SK-MEL-5 (cell line): ENCODE measurements around the gene SAMD8. TPM values are rescaled to one million over a fixed set of nuclear protein-coding genes. Genes with fewer than 3 reads are reported as not detected.
"Not testable (repeated sequence)": the region's sequence is repeated elsewhere in the genome, so short reads cannot be mapped to it uniquely, and the experiment has no call there.

ENCODE experiments used
- DNase-seq: peaks from one replicate; pipeline ENCODE4 v3.0.0-alpha.2; 2016; ENCODE audit warnings: low read depth, low spot score
- in situ Hi-C: cut with HindIII; loops from 2 replicates; pipeline ENCODE4 v1.10.0; 2016; ENCODE audit warnings: low sequenced_read_pairs, high pct_unique_total_duplicates, low pct_unique_long_range_greater_than_20kb
- total RNA-seq: library from RNA; depleted of rRNA; stranded (reverse); fragments of >200 nt; shearing (Covaris generic); gene quantifications from 2 replicates; pipeline ENCODE4 v1.2.3, GENCODE V29; 2014

SAMD8 gene
- total RNA-seq, 1 experiment from 2014 or later: 16.1 TPM

- in situ Hi-C loops: no loop called here
- DNase-seq: no peak
Observed at GRCh38 chr10:75197066-75197465, 85.6 kb downstream of the SAMD8 start.

- peak; percentile 46 for DNase-seq
- in situ Hi-C loops: no loop called here
Observed at GRCh38 chr10:75197906-75198305, 86.5 kb downstream of the SAMD8 start.

GRCh38 chr10:75199949-75200348 lies 88.5 kb downstream of the SAMD8 start:
- DNase-seq, in situ Hi-C loops: not testable (repeated sequence)

- in situ Hi-C loops: no loop called here
- DNase-seq: no peak
Observed at GRCh38 chr10:75201793-75202307, 90.4 kb downstream of the SAMD8 start.

- DNase-seq: no peak
- in situ Hi-C loops: no loop called here
Observed at GRCh38 chr10:75202321-75203045, 91.0 kb downstream of the SAMD8 start.

- DNase-seq, in situ Hi-C loops: not testable (repeated sequence)
Observed at GRCh38 chr10:75203046-75203620, 91.7 kb downstream of the SAMD8 start.

- DNase-seq: peak; percentile 16
- in situ Hi-C loops: no loop called here
Observed at GRCh38 chr10:75203724-75204123, 92.3 kb downstream of the SAMD8 start.

- DNase-seq: no peak
- in situ Hi-C loops: no loop called here
Observed at GRCh38 chr10:75205908-75206307, 94.5 kb downstream of the SAMD8 start.

GRCh38 chr10:75206638-75207037 lies 95.2 kb downstream of the SAMD8 start:
- DNase-seq, in situ Hi-C loops: not testable (repeated sequence)

GRCh38 chr10:75207079-75207856 lies 95.8 kb downstream of the SAMD8 start:
- in situ Hi-C loops: no loop called here
- no peak for DNase-seq

GRCh38 chr10:75207857-75208144 lies 96.3 kb downstream of the SAMD8 start:
- in situ Hi-C loops: no loop called here

GRCh38 chr10:75208181-75208580 lies 96.7 kb downstream of the SAMD8 start:
- no peak for DNase-seq
- in situ Hi-C loops: no loop called here

More at GRCh38 chr10:75207857-75208144, 96.3 kb downstream of the SAMD8 start:
- DNase-seq: no peak

- DNase-seq: no peak
- in situ Hi-C loops: no loop called here
Observed at GRCh38 chr10:75209086-75209920, 97.8 kb downstream of the SAMD8 start.

GRCh38 chr10:75209921-75210281 lies 98.4 kb downstream of the SAMD8 start:
- DNase-seq: peak; percentile 65
- in situ Hi-C loops: no loop called here

GRCh38 chr10:75210282-75211006 lies 99.0 kb downstream of the SAMD8 start, which contains the start of gene VDAC2:
Gene VDAC2, plus strand, starts transcription at chr10:75210796. Its CDS starts 363 bp downstream, at chr10:75211159.
- in situ Hi-C loops: no loop called here
- DNase-seq: peak; percentile 83

GRCh38 chr10:75211007-75211691 lies 99.7 kb downstream of the SAMD8 start:
- in situ Hi-C loops: no loop called here
- DNase-seq: peak; percentile 40

- no peak for DNase-seq
- in situ Hi-C loops: no loop called here
Observed at GRCh38 chr10:75212343-75212742, 100.9 kb downstream of the SAMD8 start.
